Vagina (tissue), 2 donors: ENCODE results near the gene ZNF30.

Source experiments
- POLR2A ChIP-seq, 2 donors: fragments of 450-650 bp; IDR thresholded peaks; one replicate each; pipeline ENCODE4 v1.6.1; 2017; ENCODE audit warnings: antibody characterized with exemption in 2 of 2, mild to moderate bottlenecking in 2 of 2, moderate library complexity in 2 of 2
- POLR2AphosphoS5 ChIP-seq, 2 donors: sonication (generic); formaldehyde crosslinking; IDR thresholded peaks; one replicate each; pipeline ENCODE4 v1.9.0; 2017; ENCODE audit warnings: antibody characterized with exemption in 2 of 2, mild to moderate bottlenecking in 2 of 2, low read depth in 1 of 2; ENCODE audit not compliant: insufficient read depth in 1 of 2
- TF ChIP-seq, protein P1 (sequence below), 3 experiments: fragments of 450-650 bp in 2 of 3; fragments of 200-600 bp in 1 of 3; sonication (generic) in 1 of 3; IDR thresholded peaks; one replicate each; pipeline ENCODE4 v1.5.1; 2017 to 2019; ENCODE audit warnings: antibody characterized with exemption in 3 of 3, mild to moderate bottlenecking in 2 of 3, moderate library complexity in 2 of 3

DNA sequence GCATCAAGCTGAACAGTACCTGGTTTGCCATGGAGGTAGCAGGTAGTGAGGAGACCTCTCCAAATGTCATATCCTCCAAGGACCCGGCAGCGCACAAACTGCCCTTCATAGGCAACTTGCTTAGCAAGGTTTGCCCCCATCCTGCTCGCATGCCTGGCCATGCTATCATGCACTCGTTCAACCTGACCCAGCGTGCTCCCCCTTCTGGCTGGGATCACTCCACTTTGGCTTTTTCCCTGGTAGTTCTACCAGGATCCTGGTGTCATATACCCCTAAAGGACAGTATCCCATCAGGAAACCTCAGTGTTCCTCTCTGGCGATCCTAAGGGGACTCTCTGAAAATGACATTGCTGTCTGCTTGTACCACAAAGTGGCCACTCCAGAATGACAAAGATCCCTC lies 38.6 kb upstream of the ZNF30 start:
- TF ChIP-seq, protein P1, sequence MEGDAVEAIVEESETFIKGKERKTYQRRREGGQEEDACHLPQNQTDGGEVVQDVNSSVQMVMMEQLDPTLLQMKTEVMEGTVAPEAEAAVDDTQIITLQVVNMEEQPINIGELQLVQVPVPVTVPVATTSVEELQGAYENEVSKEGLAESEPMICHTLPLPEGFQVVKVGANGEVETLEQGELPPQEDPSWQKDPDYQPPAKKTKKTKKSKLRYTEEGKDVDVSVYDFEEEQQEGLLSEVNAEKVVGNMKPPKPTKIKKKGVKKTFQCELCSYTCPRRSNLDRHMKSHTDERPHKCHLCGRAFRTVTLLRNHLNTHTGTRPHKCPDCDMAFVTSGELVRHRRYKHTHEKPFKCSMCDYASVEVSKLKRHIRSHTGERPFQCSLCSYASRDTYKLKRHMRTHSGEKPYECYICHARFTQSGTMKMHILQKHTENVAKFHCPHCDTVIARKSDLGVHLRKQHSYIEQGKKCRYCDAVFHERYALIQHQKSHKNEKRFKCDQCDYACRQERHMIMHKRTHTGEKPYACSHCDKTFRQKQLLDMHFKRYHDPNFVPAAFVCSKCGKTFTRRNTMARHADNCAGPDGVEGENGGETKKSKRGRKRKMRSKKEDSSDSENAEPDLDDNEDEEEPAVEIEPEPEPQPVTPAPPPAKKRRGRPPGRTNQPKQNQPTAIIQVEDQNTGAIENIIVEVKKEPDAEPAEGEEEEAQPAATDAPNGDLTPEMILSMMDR (IDR thresholded peaks at IDR 0.05): no peak
- TF ChIP-seq POLR2A (IDR thresholded peaks at IDR 0.05) (no peak), POLR2AphosphoS5 (IDR thresholded peaks at IDR 0.05; ENCODE audit: insufficient read depth in 1 of 2, low read depth in 1 of 2) (no peak)
